Thoracic aorta (tissue), 2 donors: ENCODE measurements around the gene SH3GL3. TPM values are rescaled to one million over a fixed set of nuclear protein-coding genes. Genes with fewer than 3 reads are reported as not detected.

Experiments used
- ATAC-seq: fragments of 150-250 bp; one replicate; pipeline ENCODE4 v1.8.0; 2017; ENCODE audit warnings: low read depth; ENCODE audit not compliant: insufficient number of reproducible peaks, low FRiP score
- DNase-seq: peaks from one replicate; pipeline ENCODE4 v3.0.0-alpha.2; 2020; ENCODE audit warnings: low spot score
- H3K27ac ChIP-seq, 2 donors: fragments of 200-600 bp; sonication (generic); 1 replicate in 1 of 2; 2 replicates in 1 of 2; pipeline ENCODE4 v1.5.1; 2016; ENCODE audit warnings: mild to moderate bottlenecking in 2 of 2, moderate library complexity in 2 of 2
- H3K27me3 ChIP-seq: fragments of 200-600 bp; sonication (generic); replicated peaks from 2 replicates; pipeline ENCODE4 v1.6.0; 2016; ENCODE audit warnings: mild to moderate bottlenecking; ENCODE audit not compliant: insufficient read depth
- H3K36me3 ChIP-seq: fragments of 200-600 bp; sonication (generic); one replicate; pipeline ENCODE4 v1.5.1; 2016
- H3K4me1 ChIP-seq, 2 donors: fragments of 200-600 bp; sonication (generic); 1 replicate in 1 of 2; 2 replicates in 1 of 2; pipeline versions ENCODE4 v1.5.1 to v1.6.0; 2016; ENCODE audit warnings: low read depth in 2 of 2, mild to moderate bottlenecking in 1 of 2; ENCODE audit not compliant: control insufficient read depth in 1 of 2
- H3K4me3 ChIP-seq: fragments of 200-600 bp; sonication (generic); 2 replicates; pipeline ENCODE4 v1.5.1; 2016; ENCODE audit warnings: mild to moderate bottlenecking
- H3K9me3 ChIP-seq: fragments of 200-600 bp; sonication (generic); 2 replicates; pipeline ENCODE4 v1.5.1; 2016
- CTCF ChIP-seq: fragments of 200-600 bp; sonication (generic); IDR thresholded peaks from one replicate; pipeline ENCODE4 v1.5.1; 2019; ENCODE audit warnings: antibody characterized with exemption
- total RNA-seq, 2 donors: library from RNA; depleted of rRNA; stranded (reverse); fragments of >200 nt; gene quantifications; one replicate each; pipeline versions ENCODE4 v1.1.0 to v1.2.3, GENCODE V29; 2016

The SH3GL3 gene
- total RNA-seq, 2 donors from 2014 or later = 4.9 TPM; not detected in 1

GRCh38 chr15:83526319-83526718 lies 79.2 kb downstream of the SH3GL3 start:
- TF ChIP-seq CTCF = no peak
- Histone ChIP-seq H3K27ac (no peak overlapping the region), H3K36me3 (no peaks in the 10 kb centered on the region), H3K4me3 (no peak overlapping the region), H3K4me1 (no peaks in the 10 kb centered on the region), H3K9me3 (peaks cover 15% of the 10 kb centered on the region), H3K27me3 (no peaks in the 10 kb centered on the region)
- no peak for ATAC-seq
- no peak for DNase-seq

GRCh38 chr15:83533410-83533962 lies 86.3 kb downstream of the SH3GL3 start:
- no peak for DNase-seq
- Histone ChIP-seq H3K4me3 (no peak overlapping the region), H3K27ac (no peak overlapping the region), H3K9me3 (peaks cover 9% of the 10 kb centered on the region), H3K27me3 (no peaks in the 10 kb centered on the region), H3K4me1 (no peaks in the 10 kb centered on the region), H3K36me3 (no peaks in the 10 kb centered on the region)
- no peak for ATAC-seq
- TF ChIP-seq CTCF = no peak

- H3K4me1 ChIP-seq = no peaks in the 10 kb centered on the region
- H3K27me3 ChIP-seq = no peaks in the 10 kb centered on the region
- no peak overlapping the region for H3K27ac ChIP-seq
- TF ChIP-seq CTCF = no peak
- H3K9me3 ChIP-seq = no peaks in the 10 kb centered on the region
- H3K4me3 ChIP-seq = no peak overlapping the region
- no peak for DNase-seq
- ATAC-seq = no peak
- no peaks in the 10 kb centered on the region for H3K36me3 ChIP-seq
Observed at GRCh38 chr15:83537606-83538005, 90.5 kb downstream of the SH3GL3 start.

- ATAC-seq (no peak), DNase-seq (no peak)
- H3K9me3 ChIP-seq = no peaks in the 10 kb centered on the region
- H3K4me1 ChIP-seq = no peaks in the 10 kb centered on the region
- TF ChIP-seq CTCF = no peak
- H3K27me3 ChIP-seq = no peaks in the 10 kb centered on the region
- H3K36me3 ChIP-seq = no peaks in the 10 kb centered on the region
- no peak overlapping the region for H3K4me3 ChIP-seq
- H3K27ac ChIP-seq = no peak overlapping the region
Observed at GRCh38 chr15:83538682-83539081, 91.5 kb downstream of the SH3GL3 start.

- ATAC-seq (no peak), DNase-seq (no peak)
- H3K27ac ChIP-seq = no peak overlapping the region
- H3K27me3 ChIP-seq = no peaks in the 10 kb centered on the region
- H3K36me3 ChIP-seq = no peaks in the 10 kb centered on the region
- H3K4me1 ChIP-seq = peaks cover 0 to 10% of the 10 kb centered on the region in 2 donors
- no peaks in the 10 kb centered on the region for H3K9me3 ChIP-seq
- TF ChIP-seq CTCF = no peak
- no peak overlapping the region for H3K4me3 ChIP-seq
Observed at GRCh38 chr15:83545804-83546511, 98.8 kb downstream of the SH3GL3 start.
